PC-3 (cell line): ENCODE results near the gene EFCC1. TPM values are rescaled to one million over a fixed set of nuclear protein-coding genes. Genes with fewer than 3 reads are reported as not detected.

ENCODE experiments used
- ATAC-seq: fragments of 200-7000 bp; cut with Tn5 transposase; 2 replicates; pipeline ENCODE4 v1.9.1; 2020; ENCODE audit warnings: mild to moderate bottlenecking, moderate library complexity
- BruUV-seq: library from RNA; stranded (reverse); fragments of 400-500 nt; replicated peaks from 2 replicates; lab custom pipeline; 2021; lab: Mats Ljungman, UMichigan
- CTCF ChIA-PET: fragments of 300-600 bp; sonication (Branson Sonifier 250); formaldehyde crosslinking; loops from one replicate; lab custom pipeline; 2022; ENCODE audit warnings: antibody characterized with exemption; lab: Charles Lee
- POLR2A ChIA-PET: fragments of 300-600 bp; sonication (Branson Sonifier 250); formaldehyde crosslinking; loops from one replicate; lab custom pipeline; 2022; ENCODE audit warnings: antibody characterized with exemption; ENCODE audit not compliant: unreplicated experiment; lab: Charles Lee
- DNase-seq: peaks from one replicate; pipeline ENCODE4 v3.0.0-alpha.2; 2015
- H2AFZ ChIP-seq: fragments of 300-600 bp; sonication (generic); 2 replicates; pipeline ENCODE4 v1.6.0; 2016; ENCODE audit warnings: antibody characterized with exemption, low read length
- H3F3A ChIP-seq: fragments of 300-600 bp; sonication (generic); one replicate; pipeline ENCODE4 v1.6.0; 2017; ENCODE audit warnings: antibody characterized with exemption, low read length, control low read depth, mild to moderate bottlenecking; ENCODE audit not compliant: unreplicated experiment
- H3K27ac ChIP-seq: fragments of 300-600 bp; sonication (generic); 2 replicates; pipeline ENCODE4 v1.5.1; 2016; ENCODE audit warnings: mild to moderate bottlenecking, low read length
- H3K27me3 ChIP-seq: fragments of 300-600 bp; sonication (generic); 2 replicates; pipeline ENCODE4 v1.6.1; 2016; ENCODE audit warnings: low read length, mixed read lengths
- H3K36me3 ChIP-seq: fragments of 300-600 bp; sonication (generic); 2 replicates; pipeline ENCODE4 v1.6.1; 2016; ENCODE audit warnings: low read depth, mixed run types, low read length, mixed read lengths
- H3K4me1 ChIP-seq: fragments of 300-600 bp; sonication (generic); 2 replicates; pipeline ENCODE4 v1.5.1; 2016; ENCODE audit warnings: low read length; ENCODE audit not compliant: insufficient read depth
- H3K4me2 ChIP-seq: fragments of 300-600 bp; sonication (generic); 2 replicates; pipeline ENCODE4 v1.6.0; 2016; ENCODE audit warnings: low read length
- H3K4me3 ChIP-seq: fragments of 300-600 bp; sonication (generic); 2 replicates; pipeline ENCODE4 v1.5.1; 2016; ENCODE audit warnings: mild to moderate bottlenecking, low read length, mixed read lengths
- H3K79me2 ChIP-seq: fragments of 300-600 bp; sonication (generic); 2 replicates; pipeline ENCODE4 v1.6.1; 2017; ENCODE audit warnings: low read length, mixed read lengths
- H3K9ac ChIP-seq: fragments of 300-600 bp; sonication (generic); 2 replicates; pipeline ENCODE4 v1.6.0; 2016; ENCODE audit warnings: mild to moderate bottlenecking, low read length
- H3K9me2 ChIP-seq: fragments of 300-600 bp; sonication (generic); replicated peaks from 2 replicates; pipeline ENCODE4 v1.6.1; 2016; ENCODE audit warnings: mixed run types, low read length, mixed read lengths
- H3K9me3 ChIP-seq: fragments of 300-600 bp; sonication (generic); 2 replicates; pipeline ENCODE4 v1.6.1; 2016; ENCODE audit warnings: low read length, mixed read lengths
- H4K20me1 ChIP-seq: fragments of 300-600 bp; sonication (generic); 2 replicates; pipeline ENCODE4 v1.6.1; 2016; ENCODE audit warnings: low read length, mixed read lengths
- CTCF ChIP-seq: fragments of 300-600 bp; sonication (generic); conservative IDR thresholded peaks from 2 replicates; pipeline ENCODE4 v1.5.1; 2017; ENCODE audit warnings: antibody characterized with exemption, low read depth, mild to moderate bottlenecking, low read length
- EZH2 ChIP-seq: fragments of 300-600 bp; sonication (generic); IDR thresholded peaks from one replicate; pipeline ENCODE4 v1.6.1; 2017; ENCODE audit warnings: antibody characterized with exemption, mild to moderate bottlenecking, low read length; ENCODE audit not compliant: unreplicated experiment
- EZH2phosphoT487 ChIP-seq: fragments of 300-600 bp; sonication (generic); IDR thresholded peaks from 2 replicates; pipeline ENCODE4 v1.6.1; 2018; ENCODE audit warnings: mild to moderate bottlenecking, antibody characterized with exemption, low read length, borderline replicate concordance
- intact Hi-C: fragments of 100-400 bp; cut with micrococcal nuclease; formaldehyde crosslinking; loops from 2 replicates; pipeline ENCODE4 v1.9.0; 2023
- total RNA-seq: library from RNA; depleted of rRNA; stranded (reverse); fragments of >200 nt; gene quantifications from 2 replicates; pipeline ENCODE4 v1.2.3, GENCODE V29; 2014

EFCC1 gene
- total RNA-seq, 1 experiment from 2014 or later, result not detected

- Histone ChIP-seq H3K27me3 (no peaks in the 10 kb centered on the region), H3K4me2 (no peak overlapping the region), H3K4me3 (no peak overlapping the region), H3K36me3 (no peaks in the 10 kb centered on the region), H4K20me1 (no peaks in the 10 kb centered on the region), H3K79me2 (no peaks in the 10 kb centered on the region), H3K27ac (no peak overlapping the region), H3K4me1 (no peaks in the 10 kb centered on the region), H2AFZ (no peak overlapping the region), H3F3A (no peaks in the 10 kb centered on the region), H3K9me3 (no peaks in the 10 kb centered on the region), H3K9ac (no peak overlapping the region), H3K9me2 (no peaks in the 10 kb centered on the region)
- ChIA-PET CTCF (no interaction called here), POLR2A (no interaction called here)
- intact Hi-C loops, result no loop called here
- DNase-seq (no peak), ATAC-seq (no peak)
- BruUV-seq, result no TSS peak
- no peak for TF ChIP-seq EZH2
- TF ChIP-seq EZH2phosphoT487, result no peak
- TF ChIP-seq CTCF, result no peak
Observed at GRCh38 chr3:129033633-129034321, 32.7 kb downstream of the EFCC1 start.

DNA sequence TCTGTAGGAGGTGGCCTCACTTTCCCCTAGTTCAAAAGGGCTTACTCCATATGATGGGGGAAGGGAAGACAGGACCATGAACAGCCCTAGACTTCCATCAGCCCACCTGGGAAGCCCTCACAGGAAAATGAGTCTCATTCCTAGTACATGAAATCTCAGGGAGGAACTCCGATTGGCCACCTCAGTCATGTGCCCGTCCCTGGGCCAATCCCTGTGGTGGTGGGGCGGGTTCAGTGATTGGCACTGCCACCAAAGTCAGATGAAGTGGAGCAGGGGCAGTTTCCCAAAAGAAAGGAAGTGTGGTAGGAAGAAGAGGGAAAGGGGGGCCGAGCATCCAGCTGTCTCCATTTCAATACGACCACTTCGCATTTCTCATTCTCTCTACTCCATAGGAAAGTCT, 33.5 kb downstream of the EFCC1 start:
- no peaks in the 10 kb centered on the region for H3K79me2 ChIP-seq
- H3K9ac ChIP-seq, result no peak overlapping the region
- POLR2A ChIA-PET, result no interaction called here
- H4K20me1 ChIP-seq, result no peaks in the 10 kb centered on the region
- H2AFZ ChIP-seq, result no peak overlapping the region
- no peaks in the 10 kb centered on the region for H3K36me3 ChIP-seq
- no peak overlapping the region for H3K27ac ChIP-seq
- CTCF ChIA-PET, result no interaction called here
- DNase-seq (no peak), ATAC-seq (no peak)
- intact Hi-C loops, result no loop called here
- no TSS peak for BruUV-seq
- H3K4me1 ChIP-seq, result no peaks in the 10 kb centered on the region
- no peaks in the 10 kb centered on the region for H3K9me3 ChIP-seq
- no peaks in the 10 kb centered on the region for H3K9me2 ChIP-seq
- no peak overlapping the region for H3K4me3 ChIP-seq
- TF ChIP-seq CTCF, result no peak
- TF ChIP-seq EZH2phosphoT487, result no peak
- no peak for TF ChIP-seq EZH2
- no peak overlapping the region for H3K4me2 ChIP-seq
- H3K27me3 ChIP-seq, result no peaks in the 10 kb centered on the region
- no peaks in the 10 kb centered on the region for H3F3A ChIP-seq
